WTC11 (cell line): ENCODE results near the gene PLBD2.
A peak's percentile ranks its signal among the peaks of the same experiment; 100 is the strongest.

Source experiments
- CREB1 ChIP-seq: sonication (generic); formaldehyde crosslinking; IDR thresholded peaks from 2 replicates; pipeline ENCODE4 v1.8.0; 2023; ENCODE audit warnings: mild to moderate bottlenecking, missing genetic modification reagents
- FOXJ3 ChIP-seq: sonication (generic); formaldehyde crosslinking; IDR thresholded peaks from 2 replicates; pipeline ENCODE4 v1.9.0; 2021; ENCODE audit warnings: missing genetic modification reagents, mild to moderate bottlenecking, borderline replicate concordance
- JAZF1 ChIP-seq: fragments of 250-450 bp; sonication (Bioruptor Pico); IDR thresholded peaks from 2 replicates; pipeline ENCODE4 v1.9.0; 2021; ENCODE audit warnings: moderate library complexity, mild to moderate bottlenecking, inconsistent platforms
- NR1H2 ChIP-seq: sonication (generic); formaldehyde crosslinking; IDR thresholded peaks from 2 replicates; pipeline ENCODE4 v1.9.0; 2021; ENCODE audit warnings: mild to moderate bottlenecking, moderate library complexity, missing genetic modification reagents
- OVOL2 ChIP-seq: fragments of 250-450 bp; sonication (Bioruptor Pico); IDR thresholded peaks from 2 replicates; pipeline ENCODE4 v1.9.0; 2021; ENCODE audit warnings: mild to moderate bottlenecking, borderline replicate concordance
- TEAD4 ChIP-seq: sonication (generic); formaldehyde crosslinking; IDR thresholded peaks from 2 replicates; pipeline ENCODE4 v1.8.0; 2022; ENCODE audit warnings: mild to moderate bottlenecking, missing genetic modification reagents
- TF ChIP-seq, protein P1 (sequence below): fragments of 200-600 bp; IDR thresholded peaks from 2 replicates; pipeline ENCODE4 v1.8.0; 2022; ENCODE audit warnings: antibody characterized with exemption
- TF ChIP-seq, protein P2 (sequence below): sonication (generic); formaldehyde crosslinking; IDR thresholded peaks from 2 replicates; pipeline ENCODE4 v1.8.0; 2022; ENCODE audit warnings: mild to moderate bottlenecking, missing genetic modification reagents
- TF ChIP-seq, protein P3 (sequence below): sonication (generic); formaldehyde crosslinking; IDR thresholded peaks from 2 replicates; pipeline ENCODE4 v1.8.1; 2023; ENCODE audit warnings: mild to moderate bottlenecking, missing genetic modification reagents, moderate library complexity
- TF ChIP-seq, protein P4 (sequence below): sonication (generic); formaldehyde crosslinking; IDR thresholded peaks from 2 replicates; pipeline ENCODE4 v1.8.0; 2022; ENCODE audit warnings: mild to moderate bottlenecking, missing genetic modification reagents
- TF ChIP-seq, protein P5 (sequence below): sonication (generic); formaldehyde crosslinking; conservative IDR thresholded peaks from 2 replicates; pipeline ENCODE4 v1.8.1; 2022; ENCODE audit warnings: mild to moderate bottlenecking, missing genetic modification reagents

DNA sequence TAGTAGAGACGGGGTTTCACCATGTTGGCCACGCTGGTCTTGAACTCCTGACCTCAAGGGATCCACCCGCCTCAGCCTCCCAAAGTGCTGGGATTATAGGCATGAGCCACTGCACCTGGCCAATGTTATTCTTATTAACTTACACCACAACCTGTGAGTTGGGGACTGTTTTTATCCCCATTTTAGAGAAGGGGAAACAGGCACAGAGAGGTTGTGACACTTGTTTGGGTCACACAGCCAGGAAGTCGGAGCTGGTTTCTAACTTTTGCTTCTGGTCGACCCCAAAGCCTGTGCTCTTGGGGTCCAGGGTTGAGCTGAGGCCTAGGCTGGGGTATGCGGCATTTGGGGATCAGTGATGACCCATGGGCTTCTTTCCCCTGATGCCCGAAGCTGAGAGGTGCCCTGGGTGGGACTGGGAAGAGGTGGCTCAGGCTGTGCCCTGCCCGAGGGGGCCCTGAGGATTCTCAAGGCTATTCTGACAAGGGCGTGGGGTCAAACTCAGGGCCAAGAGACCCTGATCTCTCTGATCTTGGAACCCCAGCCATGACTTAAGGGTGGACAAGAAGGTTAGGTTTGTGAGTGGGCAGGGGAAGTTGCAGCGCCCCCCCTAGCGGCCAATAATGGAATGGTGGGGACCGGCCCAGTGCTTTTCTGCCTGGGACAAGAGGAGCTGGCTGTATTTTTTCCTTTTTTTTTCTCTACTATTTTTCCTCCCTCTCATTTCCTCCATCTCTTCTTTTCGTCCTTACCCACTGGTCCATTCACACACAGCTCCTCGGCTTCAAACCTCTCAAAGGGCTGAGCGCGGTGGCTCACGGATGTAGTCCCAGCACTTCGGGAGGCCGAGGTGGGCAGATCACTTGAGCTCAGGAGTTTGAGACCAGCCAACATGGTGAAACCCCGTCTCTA lies 66.8 kb downstream of the PLBD2 start:
- TF ChIP-seq JAZF1 (CRISPR knock-in tag) = no peak
- TF ChIP-seq, protein P1, sequence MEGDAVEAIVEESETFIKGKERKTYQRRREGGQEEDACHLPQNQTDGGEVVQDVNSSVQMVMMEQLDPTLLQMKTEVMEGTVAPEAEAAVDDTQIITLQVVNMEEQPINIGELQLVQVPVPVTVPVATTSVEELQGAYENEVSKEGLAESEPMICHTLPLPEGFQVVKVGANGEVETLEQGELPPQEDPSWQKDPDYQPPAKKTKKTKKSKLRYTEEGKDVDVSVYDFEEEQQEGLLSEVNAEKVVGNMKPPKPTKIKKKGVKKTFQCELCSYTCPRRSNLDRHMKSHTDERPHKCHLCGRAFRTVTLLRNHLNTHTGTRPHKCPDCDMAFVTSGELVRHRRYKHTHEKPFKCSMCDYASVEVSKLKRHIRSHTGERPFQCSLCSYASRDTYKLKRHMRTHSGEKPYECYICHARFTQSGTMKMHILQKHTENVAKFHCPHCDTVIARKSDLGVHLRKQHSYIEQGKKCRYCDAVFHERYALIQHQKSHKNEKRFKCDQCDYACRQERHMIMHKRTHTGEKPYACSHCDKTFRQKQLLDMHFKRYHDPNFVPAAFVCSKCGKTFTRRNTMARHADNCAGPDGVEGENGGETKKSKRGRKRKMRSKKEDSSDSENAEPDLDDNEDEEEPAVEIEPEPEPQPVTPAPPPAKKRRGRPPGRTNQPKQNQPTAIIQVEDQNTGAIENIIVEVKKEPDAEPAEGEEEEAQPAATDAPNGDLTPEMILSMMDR = peak; percentile 94
- TF ChIP-seq NR1H2 (CRISPR knock-in tag) = no peak
- no peak for TF ChIP-seq TEAD4 (CRISPR knock-in tag)
- TF ChIP-seq, protein P2, sequence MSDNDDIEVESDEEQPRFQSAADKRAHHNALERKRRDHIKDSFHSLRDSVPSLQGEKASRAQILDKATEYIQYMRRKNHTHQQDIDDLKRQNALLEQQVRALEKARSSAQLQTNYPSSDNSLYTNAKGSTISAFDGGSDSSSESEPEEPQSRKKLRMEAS (CRISPR knock-in tag) = no peak
- TF ChIP-seq, protein P3, sequence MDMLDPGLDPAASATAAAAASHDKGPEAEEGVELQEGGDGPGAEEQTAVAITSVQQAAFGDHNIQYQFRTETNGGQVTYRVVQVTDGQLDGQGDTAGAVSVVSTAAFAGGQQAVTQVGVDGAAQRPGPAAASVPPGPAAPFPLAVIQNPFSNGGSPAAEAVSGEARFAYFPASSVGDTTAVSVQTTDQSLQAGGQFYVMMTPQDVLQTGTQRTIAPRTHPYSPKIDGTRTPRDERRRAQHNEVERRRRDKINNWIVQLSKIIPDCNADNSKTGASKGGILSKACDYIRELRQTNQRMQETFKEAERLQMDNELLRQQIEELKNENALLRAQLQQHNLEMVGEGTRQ (CRISPR knock-in tag) = no peak
- TF ChIP-seq OVOL2 (CRISPR knock-in tag) = no peak
- no peak for TF ChIP-seq CREB1 (CRISPR knock-in tag)
- no peak for TF ChIP-seq FOXJ3 (CRISPR knock-in tag)
- TF ChIP-seq, protein P4, sequence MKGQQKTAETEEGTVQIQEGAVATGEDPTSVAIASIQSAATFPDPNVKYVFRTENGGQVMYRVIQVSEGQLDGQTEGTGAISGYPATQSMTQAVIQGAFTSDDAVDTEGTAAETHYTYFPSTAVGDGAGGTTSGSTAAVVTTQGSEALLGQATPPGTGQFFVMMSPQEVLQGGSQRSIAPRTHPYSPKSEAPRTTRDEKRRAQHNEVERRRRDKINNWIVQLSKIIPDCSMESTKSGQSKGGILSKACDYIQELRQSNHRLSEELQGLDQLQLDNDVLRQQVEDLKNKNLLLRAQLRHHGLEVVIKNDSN (CRISPR knock-in tag) = no peak
- TF ChIP-seq, protein P5, sequence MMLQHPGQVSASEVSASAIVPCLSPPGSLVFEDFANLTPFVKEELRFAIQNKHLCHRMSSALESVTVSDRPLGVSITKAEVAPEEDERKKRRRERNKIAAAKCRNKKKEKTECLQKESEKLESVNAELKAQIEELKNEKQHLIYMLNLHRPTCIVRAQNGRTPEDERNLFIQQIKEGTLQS (CRISPR knock-in tag) = no peak
